ENCODE results near the gene MARCHF10. TPM values are rescaled to one million over a fixed set of nuclear protein-coding genes. Genes with fewer than 3 reads are reported as not detected.

MARCHF10 gene
- total RNA-seq, 5 donors from 2014 or later (not counting 1 experiment from before 2014, with no cell fraction given), result 0.10 to 0.23 (median 0.13) TPM; not detected in 2

DNA sequence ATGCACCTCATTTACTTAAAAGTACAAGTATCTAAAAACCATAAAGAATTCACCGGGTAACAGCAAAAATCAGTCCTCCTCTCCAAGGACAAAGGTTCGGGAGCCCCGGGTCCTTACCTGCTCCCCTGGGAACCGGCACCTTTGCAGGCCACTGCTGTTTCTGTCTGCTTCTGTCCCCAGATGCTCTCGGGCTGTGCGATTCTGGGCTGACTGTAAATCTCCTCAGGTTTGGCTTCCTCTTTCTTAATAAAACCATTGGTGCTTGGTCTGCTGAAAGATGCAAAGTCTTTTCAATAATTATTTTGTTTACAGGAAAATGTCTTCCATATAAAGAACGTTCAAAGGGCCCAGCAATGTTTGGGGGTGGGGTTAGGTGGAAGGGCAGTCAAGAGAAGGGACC is 63.9 kb downstream of the MARCHF10 start:
- no peak for DNase-seq
- ATAC-seq (replicated peaks in 1 of 4), result no peak
- no peaks in the 10 kb centered on the region for H3K9me3 ChIP-seq
- ChIA-PET POLR2A (no interaction called here), CTCF (no interaction called here)
- H3K4me1 ChIP-seq (ENCODE audit: control insufficient read depth in 1 of 2, extremely low read depth in 1 of 2, insufficient read depth in 2 of 2, low read length in 2 of 2), result no peaks in the 10 kb centered on the region
- Mint-ChIP-seq H3K36me3 (no peaks in the 10 kb centered on the region), H3K9me3 (no peaks in the 10 kb centered on the region), H3K4me3 (no peak overlapping the region), H3K4me1 (no peaks in the 10 kb centered on the region), H3K27ac (no peak overlapping the region), H3K27me3 (peaks cover 0 to 7% of the 10 kb centered on the region in 2 donors)
- no peak overlapping the region for H3K27ac ChIP-seq (ENCODE audit: low read length)
- no peaks in the 10 kb centered on the region for H3K36me3 ChIP-seq (ENCODE audit: control insufficient read depth in 2 of 2, extremely low read depth in 1 of 2, insufficient read depth in 1 of 2, low read length in 1 of 2)
- WGBS (ENCODE audit: insufficient coverage), result 68% methylated on average over 3 of the region's 7 CpGs
- no peak overlapping the region for H3K4me3 ChIP-seq (ENCODE audit: control insufficient read depth in 1 of 2, extremely low read depth in 1 of 2, low read length in 1 of 2)
- peaks cover 0 to 2% of the 10 kb centered on the region in 2 experiments for H3K27me3 ChIP-seq (replicated peaks in 1 of 2; ENCODE audit: control insufficient read depth in 2 of 2, extremely low read depth in 1 of 2, insufficient read depth in 2 of 2, low read length in 1 of 2)

DNA sequence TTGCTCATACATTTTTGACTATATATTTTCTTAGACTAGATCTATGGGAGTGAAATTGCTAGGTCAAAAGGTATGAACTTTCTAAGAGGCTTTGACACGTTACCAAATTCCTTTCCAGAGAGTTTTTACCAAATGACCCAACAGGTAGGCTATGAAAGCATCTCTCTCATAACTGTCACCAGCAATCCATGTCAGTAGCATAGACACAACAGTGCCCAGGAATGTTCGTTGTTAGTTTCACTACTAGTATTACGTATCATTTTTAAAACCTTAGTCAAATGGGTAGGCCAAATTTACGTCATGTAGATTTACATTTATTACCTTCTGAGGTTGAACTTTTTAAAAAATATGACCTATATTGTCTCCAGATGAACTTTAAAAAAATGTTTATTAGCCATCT is 66.8 kb downstream of the MARCHF10 start:
- Mint-ChIP-seq H3K27me3 (peaks cover 0 to 7% of the 10 kb centered on the region in 2 donors), H3K4me3 (no peak overlapping the region), H3K27ac (no peak overlapping the region), H3K36me3 (no peaks in the 10 kb centered on the region), H3K9me3 (no peaks in the 10 kb centered on the region), H3K4me1 (no peaks in the 10 kb centered on the region)
- no peak for ATAC-seq (replicated peaks in 1 of 4)
- ChIA-PET POLR2A (no interaction called here), CTCF (no interaction called here)
- H3K9me3 ChIP-seq, result no peaks in the 10 kb centered on the region
- H3K4me1 ChIP-seq (ENCODE audit: control insufficient read depth in 1 of 2, extremely low read depth in 1 of 2, insufficient read depth in 2 of 2, low read length in 2 of 2), result no peaks in the 10 kb centered on the region
- H3K27ac ChIP-seq (ENCODE audit: low read length), result no peak overlapping the region
- DNase-seq, result no peak
- no peaks in the 10 kb centered on the region for H3K36me3 ChIP-seq (ENCODE audit: control insufficient read depth in 2 of 2, extremely low read depth in 1 of 2, insufficient read depth in 1 of 2, low read length in 1 of 2)
- peaks cover 0 to 2% of the 10 kb centered on the region in 2 experiments for H3K27me3 ChIP-seq (replicated peaks in 1 of 2; ENCODE audit: control insufficient read depth in 2 of 2, extremely low read depth in 1 of 2, insufficient read depth in 2 of 2, low read length in 1 of 2)
- H3K4me3 ChIP-seq (ENCODE audit: control insufficient read depth in 1 of 2, extremely low read depth in 1 of 2, low read length in 1 of 2), result no peak overlapping the region
- no CpG with 5 or more reads among the region's 4 CpGs for WGBS (ENCODE audit: insufficient coverage)

DNA sequence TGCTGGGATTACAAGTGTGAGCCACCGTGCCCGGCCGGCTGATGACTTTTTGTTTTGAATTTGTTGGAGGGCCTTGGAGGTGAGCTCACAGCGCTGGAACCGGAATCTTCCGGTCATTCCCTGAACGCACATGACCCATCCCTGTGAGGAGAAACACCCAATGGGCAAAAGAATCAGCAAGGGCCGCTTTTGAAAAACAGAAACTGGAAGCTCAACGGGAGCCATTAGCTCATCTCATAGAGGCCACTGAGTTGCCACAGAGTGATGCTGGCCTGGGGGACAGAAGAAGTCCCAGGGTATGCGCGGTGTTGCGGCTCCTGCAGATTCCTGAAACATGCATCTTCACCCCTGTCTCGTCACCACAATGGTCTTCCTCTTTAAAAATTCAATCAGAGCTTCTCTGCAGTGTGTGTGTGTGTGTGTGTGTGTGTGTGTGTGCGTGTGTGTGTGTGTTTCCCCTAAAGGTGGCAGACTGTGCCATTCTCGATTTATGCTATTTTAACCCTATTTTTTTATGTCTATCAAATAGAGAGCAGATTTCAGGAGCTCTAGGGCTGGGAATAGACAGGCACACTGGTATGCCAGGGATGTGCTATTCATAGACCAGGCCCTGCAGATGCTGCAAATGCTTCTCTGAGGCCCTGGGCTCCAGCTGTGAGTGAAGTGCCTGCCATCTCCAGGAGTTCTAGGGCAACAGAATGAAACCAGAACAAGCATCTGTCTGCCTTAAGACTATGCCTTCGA is 68.3 kb downstream of the MARCHF10 start:
- H3K4me3 ChIP-seq (ENCODE audit: control insufficient read depth in 1 of 2, extremely low read depth in 1 of 2, low read length in 1 of 2), result no peak overlapping the region
- no peaks in the 10 kb centered on the region for H3K4me1 Mint-ChIP-seq
- no peaks in the 10 kb centered on the region for H3K9me3 ChIP-seq
- H3K4me1 ChIP-seq (ENCODE audit: control insufficient read depth in 1 of 2, extremely low read depth in 1 of 2, insufficient read depth in 2 of 2, low read length in 2 of 2), result no peaks in the 10 kb centered on the region
- ChIA-PET POLR2A (no interaction called here), CTCF (no interaction called here)
- no peaks in the 10 kb centered on the region for H3K36me3 ChIP-seq (ENCODE audit: control insufficient read depth in 2 of 2, extremely low read depth in 1 of 2, insufficient read depth in 1 of 2, low read length in 1 of 2)
- H3K27ac ChIP-seq (ENCODE audit: low read length), result no peak overlapping the region
- H3K27ac Mint-ChIP-seq, result no peak overlapping the region
- DNase-seq (no peak), ATAC-seq (replicated peaks in 1 of 4) (no peak)
- H3K9me3 Mint-ChIP-seq, result no peaks in the 10 kb centered on the region
- H3K4me3 Mint-ChIP-seq, result no peak overlapping the region
- WGBS (ENCODE audit: insufficient coverage), result 93% methylated on average over 7 of the region's 16 CpGs
- H3K36me3 Mint-ChIP-seq, result no peaks in the 10 kb centered on the region
- H3K27me3 ChIP-seq (replicated peaks in 1 of 2; ENCODE audit: control insufficient read depth in 2 of 2, extremely low read depth in 1 of 2, insufficient read depth in 2 of 2, low read length in 1 of 2), result peaks cover 0 to 2% of the 10 kb centered on the region in 2 experiments
- H3K27me3 Mint-ChIP-seq, result peaks cover 0 to 7% of the 10 kb centered on the region in 2 donors

GRCh38 chr17:62738281-62738680 is 69.8 kb downstream of the MARCHF10 start:
- H3K4me1 Mint-ChIP-seq, result no peaks in the 10 kb centered on the region
- CTCF ChIA-PET, result interaction anchor here in 1 of 2 donors (0.5 kb wide), 1 partner anchor 316 kb away, joined by 3 read pairs; no protein-coding TSS in a partner anchor
- no peak for ATAC-seq (replicated peaks in 1 of 4)
- H3K36me3 Mint-ChIP-seq, result no peaks in the 10 kb centered on the region
- POLR2A ChIA-PET, result no interaction called here
- H3K4me3 ChIP-seq (ENCODE audit: control insufficient read depth in 1 of 2, extremely low read depth in 1 of 2, low read length in 1 of 2), result no peak overlapping the region
- 94% methylated on average over 5 of the region's 9 CpGs for WGBS (ENCODE audit: insufficient coverage)
- DNase-seq, result no peak
- H3K9me3 Mint-ChIP-seq, result no peaks in the 10 kb centered on the region
- no peaks in the 10 kb centered on the region for H3K27me3 ChIP-seq (replicated peaks in 1 of 2; ENCODE audit: control insufficient read depth in 2 of 2, extremely low read depth in 1 of 2, insufficient read depth in 2 of 2, low read length in 1 of 2)
- H3K9me3 ChIP-seq, result no peaks in the 10 kb centered on the region
- H3K27ac ChIP-seq (ENCODE audit: low read length), result no peak overlapping the region
- H3K27me3 Mint-ChIP-seq, result peaks cover 0 to 4% of the 10 kb centered on the region in 2 donors
- no peaks in the 10 kb centered on the region for H3K4me1 ChIP-seq (ENCODE audit: control insufficient read depth in 1 of 2, extremely low read depth in 1 of 2, insufficient read depth in 2 of 2, low read length in 2 of 2)
- no peak overlapping the region for H3K27ac Mint-ChIP-seq
- H3K36me3 ChIP-seq (ENCODE audit: control insufficient read depth in 2 of 2, extremely low read depth in 1 of 2, insufficient read depth in 1 of 2, low read length in 1 of 2), result no peaks in the 10 kb centered on the region
- H3K4me3 Mint-ChIP-seq, result no peak overlapping the region

- ATAC-seq (replicated peaks in 1 of 4), result no peak
Measured at GRCh38 chr17:62737513-62737912, 70.6 kb downstream of the MARCHF10 start.

GRCh38 chr17:62735044-62735651 is 73.0 kb downstream of the MARCHF10 start:
- DNase-seq, result no peak
- Mint-ChIP-seq H3K4me3 (no peak overlapping the region), H3K36me3 (no peaks in the 10 kb centered on the region), H3K9me3 (no peaks in the 10 kb centered on the region), H3K27ac (no peak overlapping the region), H3K4me1 (no peaks in the 10 kb centered on the region), H3K27me3 (no peaks in the 10 kb centered on the region)
- WGBS (ENCODE audit: insufficient coverage), result no CpG with 5 or more reads among the region's 7 CpGs
- no peaks in the 10 kb centered on the region for H3K27me3 ChIP-seq (replicated peaks in 1 of 2; ENCODE audit: control insufficient read depth in 2 of 2, extremely low read depth in 1 of 2, insufficient read depth in 2 of 2, low read length in 1 of 2)
- ChIA-PET CTCF (interaction anchor here in 1 of 2 donors (0.9 kb wide), 1 partner anchor 672 kb away, joined by 3 read pairs; no protein-coding TSS in a partner anchor), POLR2A (interaction anchor here in 1 of 2 donors (0.6 kb wide), 1 partner anchor 13 kb away, joined by 3 read pairs; no protein-coding TSS in a partner anchor)
- H3K4me3 ChIP-seq (ENCODE audit: control insufficient read depth in 1 of 2, extremely low read depth in 1 of 2, low read length in 1 of 2), result no peak overlapping the region
- ATAC-seq (replicated peaks in 1 of 4), result no peak
- no peaks in the 10 kb centered on the region for H3K36me3 ChIP-seq (ENCODE audit: control insufficient read depth in 2 of 2, extremely low read depth in 1 of 2, insufficient read depth in 1 of 2, low read length in 1 of 2)
- no peaks in the 10 kb centered on the region for H3K9me3 ChIP-seq
- H3K27ac ChIP-seq (ENCODE audit: low read length), result no peak overlapping the region
- H3K4me1 ChIP-seq (ENCODE audit: control insufficient read depth in 1 of 2, extremely low read depth in 1 of 2, insufficient read depth in 2 of 2, low read length in 2 of 2), result no peaks in the 10 kb centered on the region

More at GRCh38 chr17:62737513-62737912, 70.6 kb downstream of the MARCHF10 start:
- H3K36me3 ChIP-seq (ENCODE audit: control insufficient read depth in 2 of 2, extremely low read depth in 1 of 2, insufficient read depth in 1 of 2, low read length in 1 of 2), result no peaks in the 10 kb centered on the region
- Mint-ChIP-seq H3K4me1 (no peaks in the 10 kb centered on the region), H3K27ac (no peak overlapping the region), H3K9me3 (no peaks in the 10 kb centered on the region), H3K36me3 (no peaks in the 10 kb centered on the region), H3K4me3 (no peak overlapping the region), H3K27me3 (peaks cover 0 to under 1% of the 10 kb centered on the region in 2 donors)
- no peaks in the 10 kb centered on the region for H3K4me1 ChIP-seq (ENCODE audit: control insufficient read depth in 1 of 2, extremely low read depth in 1 of 2, insufficient read depth in 2 of 2, low read length in 2 of 2)
- POLR2A ChIA-PET, result no interaction called here
- H3K9me3 ChIP-seq, result no peaks in the 10 kb centered on the region
- WGBS (ENCODE audit: insufficient coverage), result 80% methylated on average over 1 of the region's 8 CpGs
- CTCF ChIA-PET, result no interaction called here
- no peaks in the 10 kb centered on the region for H3K27me3 ChIP-seq (replicated peaks in 1 of 2; ENCODE audit: control insufficient read depth in 2 of 2, extremely low read depth in 1 of 2, insufficient read depth in 2 of 2, low read length in 1 of 2)
- no peak for DNase-seq
- H3K4me3 ChIP-seq (ENCODE audit: control insufficient read depth in 1 of 2, extremely low read depth in 1 of 2, low read length in 1 of 2), result no peak overlapping the region
- H3K27ac ChIP-seq (ENCODE audit: low read length), result no peak overlapping the region

Measured in T-cell (primary cell).